ENCODE results near the gene HTR3D. TPM values are rescaled to one million over a fixed set of nuclear protein-coding genes. Genes with fewer than 3 reads are reported as not detected.

The HTR3D gene
- total RNA-seq, 1 donor, result not detected

DNA sequence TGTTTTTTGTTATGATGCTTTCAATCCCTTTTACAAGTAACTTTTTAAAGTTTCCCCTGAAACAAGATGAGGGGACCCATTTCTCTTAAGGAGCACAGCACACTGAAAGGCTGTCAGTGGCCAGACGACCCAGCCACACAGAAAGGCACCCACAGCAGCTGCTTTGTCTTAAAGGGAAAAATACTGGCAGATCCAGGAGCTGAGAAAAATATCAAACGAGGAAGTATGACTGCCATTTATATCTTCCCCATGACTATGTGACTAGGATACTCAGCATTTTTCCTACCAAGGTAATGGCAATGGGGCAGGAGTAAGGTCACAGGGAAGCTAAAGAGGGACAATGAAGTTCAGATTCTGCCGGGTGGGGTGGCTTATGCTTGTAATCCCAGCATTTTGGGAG lies 29.8 kb upstream of the HTR3D start:
- DNase-seq (ENCODE audit: insufficient read length, low spot score, missing footprints), result peak; percentile 58
- Histone ChIP-seq H3K9me3 (ENCODE audit: low read depth, low read length) (no peaks in the 10 kb centered on the region), H3K27me3 (ENCODE audit: insufficient read depth, low read length) (no peaks in the 10 kb centered on the region), H3K4me3 (ENCODE audit: insufficient read depth, low read length) (no peak overlapping the region), H3K27ac (ENCODE audit: low read depth, low read length) (no peak overlapping the region), H3K36me3 (ENCODE audit: insufficient read depth, low read length) (no peaks in the 10 kb centered on the region), H4K20me1 (ENCODE audit: insufficient read depth, low read length) (peaks cover 4% of the 10 kb centered on the region), H3K4me1 (ENCODE audit: insufficient read depth, low read length) (peaks cover 24% of the 10 kb centered on the region), H3K4me2 (ENCODE audit: insufficient read depth, low read length) (no peak overlapping the region), H3K79me2 (ENCODE audit: insufficient read depth, low read length) (peaks cover 12% of the 10 kb centered on the region), H2AFZ (ENCODE audit: low read length) (no peak overlapping the region)
- TF ChIP-seq, protein P1, sequence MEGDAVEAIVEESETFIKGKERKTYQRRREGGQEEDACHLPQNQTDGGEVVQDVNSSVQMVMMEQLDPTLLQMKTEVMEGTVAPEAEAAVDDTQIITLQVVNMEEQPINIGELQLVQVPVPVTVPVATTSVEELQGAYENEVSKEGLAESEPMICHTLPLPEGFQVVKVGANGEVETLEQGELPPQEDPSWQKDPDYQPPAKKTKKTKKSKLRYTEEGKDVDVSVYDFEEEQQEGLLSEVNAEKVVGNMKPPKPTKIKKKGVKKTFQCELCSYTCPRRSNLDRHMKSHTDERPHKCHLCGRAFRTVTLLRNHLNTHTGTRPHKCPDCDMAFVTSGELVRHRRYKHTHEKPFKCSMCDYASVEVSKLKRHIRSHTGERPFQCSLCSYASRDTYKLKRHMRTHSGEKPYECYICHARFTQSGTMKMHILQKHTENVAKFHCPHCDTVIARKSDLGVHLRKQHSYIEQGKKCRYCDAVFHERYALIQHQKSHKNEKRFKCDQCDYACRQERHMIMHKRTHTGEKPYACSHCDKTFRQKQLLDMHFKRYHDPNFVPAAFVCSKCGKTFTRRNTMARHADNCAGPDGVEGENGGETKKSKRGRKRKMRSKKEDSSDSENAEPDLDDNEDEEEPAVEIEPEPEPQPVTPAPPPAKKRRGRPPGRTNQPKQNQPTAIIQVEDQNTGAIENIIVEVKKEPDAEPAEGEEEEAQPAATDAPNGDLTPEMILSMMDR (IDR thresholded peaks at IDR 0.05; ENCODE audit: extremely low read depth, low read depth, low read length), result no peak

DNA sequence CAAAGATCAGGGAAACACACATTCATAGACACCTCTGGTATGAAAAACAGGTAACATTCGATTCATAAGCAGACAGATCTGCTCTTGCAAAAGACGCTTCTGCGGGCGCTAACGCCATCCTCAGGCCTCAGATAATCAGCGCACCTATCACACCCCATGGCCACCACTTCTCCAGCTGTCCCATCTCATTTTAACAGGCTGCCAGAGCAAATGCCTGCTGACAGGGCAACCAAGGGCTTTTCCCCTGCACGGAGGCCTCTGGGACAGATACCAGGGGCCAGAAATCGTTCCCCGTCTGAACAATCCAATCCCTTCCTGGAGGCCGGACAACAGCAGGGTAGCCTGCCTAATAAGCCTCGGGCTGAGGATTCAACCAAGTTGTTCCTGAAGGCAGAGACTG lies 29.1 kb upstream of the HTR3D start:
- Histone ChIP-seq H3K79me2 (ENCODE audit: insufficient read depth, low read length) (peaks cover 12% of the 10 kb centered on the region), H3K4me2 (ENCODE audit: insufficient read depth, low read length) (no peak overlapping the region), H2AFZ (ENCODE audit: low read length) (no peak overlapping the region), H3K4me3 (ENCODE audit: insufficient read depth, low read length) (no peak overlapping the region), H3K27me3 (ENCODE audit: insufficient read depth, low read length) (no peaks in the 10 kb centered on the region), H3K36me3 (ENCODE audit: insufficient read depth, low read length) (no peaks in the 10 kb centered on the region), H3K4me1 (ENCODE audit: insufficient read depth, low read length) (peaks cover 24% of the 10 kb centered on the region), H4K20me1 (ENCODE audit: insufficient read depth, low read length) (peaks cover 4% of the 10 kb centered on the region), H3K27ac (ENCODE audit: low read depth, low read length) (no peak overlapping the region), H3K9me3 (ENCODE audit: low read depth, low read length) (no peaks in the 10 kb centered on the region)
- TF ChIP-seq, protein P1 (IDR thresholded peaks at IDR 0.05; ENCODE audit: extremely low read depth, low read depth, low read length), result no peak
- DNase-seq (ENCODE audit: insufficient read length, low spot score, missing footprints), result peak; percentile 1

DNA sequence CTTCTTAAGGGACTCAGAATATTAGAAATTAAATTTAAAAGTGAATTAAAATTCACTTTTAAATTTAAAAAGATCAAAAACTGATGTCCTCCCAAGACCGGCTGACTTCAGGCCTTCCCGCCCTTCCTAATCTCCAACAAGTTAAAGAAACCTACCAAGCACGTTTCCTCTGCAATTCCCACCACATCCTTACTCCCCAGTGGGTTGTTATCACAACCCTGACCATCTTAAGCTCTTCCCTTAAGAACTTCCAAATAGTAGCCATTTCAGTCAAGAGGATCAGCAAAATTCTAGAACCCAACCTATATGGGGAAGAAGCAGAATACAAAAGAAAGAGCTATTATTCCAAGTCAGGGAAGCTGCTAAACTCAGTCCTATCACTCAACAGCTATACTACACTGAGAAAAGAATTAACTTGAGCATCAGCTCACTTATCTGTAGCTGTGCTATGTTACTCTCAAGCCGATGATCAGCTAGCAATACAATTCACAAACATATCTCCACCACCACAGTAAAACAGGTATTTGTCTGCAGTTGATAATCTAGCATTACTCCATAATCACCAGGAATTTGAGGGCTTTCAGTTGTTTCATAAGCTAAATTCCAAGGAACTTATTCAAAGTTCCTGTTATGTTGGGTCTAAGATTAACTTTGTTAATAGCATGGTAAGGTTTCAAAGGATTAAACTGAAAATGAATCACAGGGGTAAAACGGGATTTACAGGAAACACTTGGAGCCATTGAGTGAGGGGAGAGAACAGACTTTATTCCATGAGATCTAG lies 28.2 kb upstream of the HTR3D start:
- Histone ChIP-seq H3K4me1 (ENCODE audit: insufficient read depth, low read length) (peaks cover 24% of the 10 kb centered on the region), H3K4me3 (ENCODE audit: insufficient read depth, low read length) (peak overlapping the region; percentile 34), H3K9me3 (ENCODE audit: low read depth, low read length) (no peaks in the 10 kb centered on the region), H3K27me3 (ENCODE audit: insufficient read depth, low read length) (no peaks in the 10 kb centered on the region), H3K27ac (ENCODE audit: low read depth, low read length) (peak overlapping the region; percentile 88), H2AFZ (ENCODE audit: low read length) (peak overlapping the region; percentile 79), H3K36me3 (ENCODE audit: insufficient read depth, low read length) (no peaks in the 10 kb centered on the region), H4K20me1 (ENCODE audit: insufficient read depth, low read length) (peaks cover 4% of the 10 kb centered on the region), H3K79me2 (ENCODE audit: insufficient read depth, low read length) (peaks cover 12% of the 10 kb centered on the region), H3K4me2 (ENCODE audit: insufficient read depth, low read length) (peak overlapping the region; percentile 68)
- peak; percentile 72 for DNase-seq (ENCODE audit: insufficient read length, low spot score, missing footprints)
- TF ChIP-seq, protein P1 (IDR thresholded peaks at IDR 0.05; ENCODE audit: extremely low read depth, low read depth, low read length), result no peak

GRCh38 chr3:184004476-184004875 lies 27.1 kb upstream of the HTR3D start:
- DNase-seq (ENCODE audit: insufficient read length, low spot score, missing footprints), result no peak
- Histone ChIP-seq H3K36me3 (ENCODE audit: insufficient read depth, low read length) (no peaks in the 10 kb centered on the region), H3K4me2 (ENCODE audit: insufficient read depth, low read length) (no peak overlapping the region), H3K27ac (ENCODE audit: low read depth, low read length) (peak overlapping the region; percentile 88), H4K20me1 (ENCODE audit: insufficient read depth, low read length) (peaks cover 4% of the 10 kb centered on the region), H3K9me3 (ENCODE audit: low read depth, low read length) (no peaks in the 10 kb centered on the region), H3K4me1 (ENCODE audit: insufficient read depth, low read length) (peaks cover 24% of the 10 kb centered on the region), H2AFZ (ENCODE audit: low read length) (no peak overlapping the region), H3K4me3 (ENCODE audit: insufficient read depth, low read length) (no peak overlapping the region), H3K27me3 (ENCODE audit: insufficient read depth, low read length) (no peaks in the 10 kb centered on the region), H3K79me2 (ENCODE audit: insufficient read depth, low read length) (peaks cover 12% of the 10 kb centered on the region)
- TF ChIP-seq, protein P1 (IDR thresholded peaks at IDR 0.05; ENCODE audit: extremely low read depth, low read depth, low read length), result no peak
